Measurements from ENCODE around the gene OXSM. TPM values are rescaled to one million over a fixed set of nuclear protein-coding genes. Genes with fewer than 3 reads are reported as not detected.

OXSM gene
- total and polyA plus RNA-seq, 5 experiments from 2014 or later: 10.3 to 14.4 (median 12.3) TPM

GRCh38 chr3:25836579-25836978, 46.7 kb downstream of the OXSM start:
- Mint-ChIP-seq H3K4me3 (no peak overlapping the region), H3K27ac (no peak overlapping the region), H3K4me1 (peaks cover 0 to 7% (median 4%) of the 10 kb centered on the region in 4 donors), H3K27me3 (peaks cover 0 to 9% (median 3%) of the 10 kb centered on the region in 5 donors), H3K36me3 (peaks cover 0 to 9% (median 7%) of the 10 kb centered on the region in 3 donors), H3K9me3 (peaks cover 0 to 11% (median 0%) of the 10 kb centered on the region in 9 donors)
- no peak for DNase-seq
- no peak for ATAC-seq
- POLR2A ChIA-PET: no interaction called here

GRCh38 chr3:25837038-25837437, 47.1 kb downstream of the OXSM start:
- DNase-seq: no peak
- Mint-ChIP-seq H3K27ac (no peak overlapping the region), H3K9me3 (peaks cover 0 to 11% (median 0%) of the 10 kb centered on the region in 9 donors), H3K4me1 (peaks cover 0 to 7% (median 4%) of the 10 kb centered on the region in 4 donors), H3K36me3 (peaks cover 0 to 9% (median 7%) of the 10 kb centered on the region in 3 donors), H3K4me3 (no peak overlapping the region), H3K27me3 (peaks cover 0 to 9% (median 3%) of the 10 kb centered on the region in 5 donors)
- POLR2A ChIA-PET: no interaction called here
- no peak for ATAC-seq

GRCh38 chr3:25840099-25840498, 50.2 kb downstream of the OXSM start:
- Mint-ChIP-seq H3K4me3 (no peak overlapping the region), H3K27ac (no peak overlapping the region), H3K4me1 (peaks cover 0 to 6% (median 3%) of the 10 kb centered on the region in 4 donors), H3K36me3 (peaks cover 0 to 9% (median 7%) of the 10 kb centered on the region in 3 donors), H3K9me3 (peaks cover 0 to 11% (median 0%) of the 10 kb centered on the region in 9 donors), H3K27me3 (peaks cover 0 to 7% (median 3%) of the 10 kb centered on the region in 5 donors)
- ATAC-seq (no peak), DNase-seq (no peak)
- POLR2A ChIA-PET: no interaction called here

GRCh38 chr3:25843332-25843731, 53.4 kb downstream of the OXSM start:
- H3K27me3 Mint-ChIP-seq: peaks cover 0 to 1% (median 0%) of the 10 kb centered on the region in 5 donors
- H3K9me3 Mint-ChIP-seq: peaks cover 0 to 4% (median 0%) of the 10 kb centered on the region in 9 donors
- peaks cover 0 to 3% (median 0%) of the 10 kb centered on the region in 4 donors for H3K4me1 Mint-ChIP-seq
- ATAC-seq (no peak), DNase-seq (no peak)
- H3K4me3 Mint-ChIP-seq: no peak overlapping the region
- H3K27ac Mint-ChIP-seq: no peak overlapping the region
- POLR2A ChIA-PET: no interaction called here
- peaks cover 0 to 5% (median 3%) of the 10 kb centered on the region in 3 donors for H3K36me3 Mint-ChIP-seq

Other genes with a start within 250 kb of the OXSM start
- 100 to 1,000 TPM; 187 to 199 TPM for gene TOP2B, start 125.2 kb upstream of the OXSM start, total RNA-seq
- 100 to 1,000 TPM in 1 of 3 donors, 10 to 100 TPM in 2; 65.7 to 122 (median 79.4) TPM for gene TOP2B, start 125.2 kb upstream of the OXSM start, polyA plus RNA-seq
- 10 to 100 TPM; 86.4 to 92.4 TPM for gene NGLY1, start 6.6 kb upstream of the OXSM start, total RNA-seq
- 10 to 100 TPM; 33.4 to 52.0 (median 33.9) TPM for gene NGLY1, start 6.6 kb upstream of the OXSM start, polyA plus RNA-seq